ENCODE data around the gene BRPF1.

Gene BRPF1

GRCh38 chr3:9731206-9732079 is at the start of gene BRPF1:
BRPF1 (plus strand) TSS chr3:9731735; CDS start chr3:9734141, 2,406 bp downstream.
- peak; percentile 99 for DNase-seq (ENCODE audit: low read depth)
- TF ChIP-seq CTCF (IDR thresholded peaks at IDR 0.05; ENCODE audit: low read length, missing control alignments): no peak
- peak within 1 kb of the TSS; percentile 85 for H3K4me3 ChIP-seq (replicated peaks; ENCODE audit: low read depth, low read length)

GRCh38 chr3:9682096-9682495 is 49.4 kb upstream of the BRPF1 start:
- TF ChIP-seq CTCF (IDR thresholded peaks at IDR 0.05; ENCODE audit: low read length, missing control alignments): no peak
- no peak for DNase-seq (ENCODE audit: low read depth)
- H3K4me3 ChIP-seq (replicated peaks; ENCODE audit: low read depth, low read length): no peak overlapping the region

GRCh38 chr3:9683426-9683825 is 48.1 kb upstream of the BRPF1 start:
- H3K4me3 ChIP-seq (replicated peaks; ENCODE audit: low read depth, low read length): no peak overlapping the region
- no peak for DNase-seq (ENCODE audit: low read depth)
- TF ChIP-seq CTCF (IDR thresholded peaks at IDR 0.05; ENCODE audit: low read length, missing control alignments): no peak

- DNase-seq (ENCODE audit: low read depth): no peak
- H3K4me3 ChIP-seq (replicated peaks; ENCODE audit: low read depth, low read length): no peak overlapping the region
- no peak for TF ChIP-seq CTCF (IDR thresholded peaks at IDR 0.05; ENCODE audit: low read length, missing control alignments)
These were observed 46.1 kb upstream of the BRPF1 start for GRCh38 chr3:9685216-9686049.

GRCh38 chr3:9686050-9686550 is 45.4 kb upstream of the BRPF1 start:
- no peak overlapping the region for H3K4me3 ChIP-seq (replicated peaks; ENCODE audit: low read depth, low read length)
- no peak for DNase-seq (ENCODE audit: low read depth)
- no peak for TF ChIP-seq CTCF (IDR thresholded peaks at IDR 0.05; ENCODE audit: low read length, missing control alignments)

- H3K4me3 ChIP-seq (replicated peaks; ENCODE audit: low read depth, low read length): no peak overlapping the region
- no peak for TF ChIP-seq CTCF (IDR thresholded peaks at IDR 0.05; ENCODE audit: low read length, missing control alignments)
- no peak for DNase-seq (ENCODE audit: low read depth)
These were observed 44.8 kb upstream of the BRPF1 start for GRCh38 chr3:9686703-9687102.
